Activated CD8-positive, alpha-beta T cell treated with anti-CD3 and anti-CD28 coated beads for 36 hours (primary cell): Measurements from ENCODE around the gene BMP8B. TPM values are rescaled to one million over a fixed set of nuclear protein-coding genes. Genes with fewer than 3 reads are reported as not detected.
A peak's percentile ranks its signal among the peaks of the same experiment; 100 is the strongest.
"Not testable (repeated sequence)": the region's sequence is repeated elsewhere in the genome, so short reads cannot be mapped to it uniquely, and the experiment has no call there.

Experiments used
- ATAC-seq: fragments of 200-7000 bp; cut with Tn5 transposase; one replicate; pipeline ENCODE4 v1.10.0; 2021; ENCODE audit warnings: mild to moderate bottlenecking, moderate library complexity
- CTCF ChIA-PET: fragments of 350-600 bp; sonication (Branson Sonifier 250); formaldehyde crosslinking; loops from one replicate; lab custom pipeline; 2021; ENCODE audit warnings: antibody characterized with exemption; lab: Charles Lee
- POLR2A ChIA-PET: fragments of 350-600 bp; sonication (Branson Sonifier 250); formaldehyde crosslinking; loops from one replicate; lab custom pipeline; 2021; ENCODE audit warnings: antibody characterized with exemption; lab: Charles Lee
- DNase-seq: peaks from one replicate; pipeline ENCODE4 v3.0.0-alpha.2; 2020
- H3K27ac Mint-ChIP-seq: one replicate; pipeline ENCODE4 v1.8.0; 2021; ENCODE audit warnings: mild to moderate bottlenecking, mixed read lengths
- H3K27me3 Mint-ChIP-seq: one replicate; pipeline ENCODE4 v1.8.0; 2021; ENCODE audit warnings: mixed read lengths
- H3K36me3 Mint-ChIP-seq: one replicate; pipeline ENCODE4 v1.8.0; 2021; ENCODE audit warnings: low read depth, mixed read lengths
- H3K4me1 Mint-ChIP-seq: one replicate; pipeline ENCODE4 v1.8.0; 2021; ENCODE audit warnings: low read depth, mixed read lengths
- H3K4me3 Mint-ChIP-seq: one replicate; pipeline ENCODE4 v1.8.0; 2021; ENCODE audit warnings: mild to moderate bottlenecking, moderate library complexity, mixed read lengths
- H3K9me3 Mint-ChIP-seq: one replicate; pipeline ENCODE4 v1.8.0; 2021; ENCODE audit warnings: mixed read lengths
- CTCF ChIP-seq: fragments of 200-600 bp; IDR thresholded peaks from one replicate; pipeline ENCODE4 v1.8.0; 2022; ENCODE audit warnings: antibody characterized with exemption, mild to moderate bottlenecking
- intact Hi-C: fragments of 100-400 bp; cut with micrococcal nuclease; formaldehyde crosslinking; loops from one replicate; pipeline ENCODE4 v1.10.0; 2022
- total RNA-seq, 2 experiments: library from RNA; stranded (reverse); gene quantifications; one replicate each; pipeline ENCODE4 v1.2.3, GENCODE V29; 2021

Gene BMP8B
- total RNA-seq, 2 experiments from 2014 or later, result 0.36 to 0.51 TPM

- POLR2A ChIA-PET, result no interaction called here
- no peak for ATAC-seq
- H3K27ac Mint-ChIP-seq, result no peak overlapping the region
- no peak overlapping the region for H3K4me3 Mint-ChIP-seq
- DNase-seq, result no peak
- intact Hi-C loops, result no loop called here
- peaks cover 2% of the 10 kb centered on the region for H3K27me3 Mint-ChIP-seq
- no peaks in the 10 kb centered on the region for H3K4me1 Mint-ChIP-seq
- no peaks in the 10 kb centered on the region for H3K36me3 Mint-ChIP-seq
- CTCF ChIA-PET, result no interaction called here
- TF ChIP-seq CTCF, result no peak
- no peaks in the 10 kb centered on the region for H3K9me3 Mint-ChIP-seq
Measured at GRCh38 chr1:39776400-39776713, 12.3 kb downstream of the BMP8B start.

GRCh38 chr1:39775676-39776399 is 12.8 kb downstream of the BMP8B start:
- ATAC-seq, DNase-seq, H3K4me1 Mint-ChIP-seq, H3K27ac Mint-ChIP-seq, CTCF ChIA-PET, intact Hi-C loops, H3K9me3 Mint-ChIP-seq, H3K27me3 Mint-ChIP-seq, H3K4me3 Mint-ChIP-seq, H3K36me3 Mint-ChIP-seq, POLR2A ChIA-PET: not testable (repeated sequence)

GRCh38 chr1:39775141-39775540 is 13.5 kb downstream of the BMP8B start:
- H3K4me3 Mint-ChIP-seq, intact Hi-C loops, H3K9me3 Mint-ChIP-seq, H3K36me3 Mint-ChIP-seq, ATAC-seq, H3K27ac Mint-ChIP-seq, H3K27me3 Mint-ChIP-seq, CTCF ChIA-PET, DNase-seq, POLR2A ChIA-PET, H3K4me1 Mint-ChIP-seq: not testable (repeated sequence)

GRCh38 chr1:39773369-39773979 is 15.2 kb downstream of the BMP8B start:
- peak; percentile 53 for ATAC-seq
- DNase-seq, intact Hi-C loops, CTCF ChIA-PET, H3K4me1 Mint-ChIP-seq, POLR2A ChIA-PET, H3K36me3 Mint-ChIP-seq, H3K27me3 Mint-ChIP-seq, H3K9me3 Mint-ChIP-seq, H3K4me3 Mint-ChIP-seq, H3K27ac Mint-ChIP-seq: not testable (repeated sequence)

GRCh38 chr1:39771022-39771532 is 17.6 kb downstream of the BMP8B start, which contains the start of gene OXCT2:
Gene OXCT2 (minus strand): TSS chr1:39771348. CDS start chr1:39771255, 93 bp downstream.
- POLR2A ChIA-PET, H3K4me1 Mint-ChIP-seq, H3K27me3 Mint-ChIP-seq, CTCF ChIA-PET, intact Hi-C loops, H3K9me3 Mint-ChIP-seq, H3K36me3 Mint-ChIP-seq: not testable (repeated sequence)
- peak within 1 kb of the TSS; percentile 62 for H3K4me3 Mint-ChIP-seq
- peak; percentile 26 for DNase-seq
- H3K27ac Mint-ChIP-seq, result peak within 1 kb of the TSS; percentile 58
- peak; percentile 63 for ATAC-seq

GRCh38 chr1:39770100-39771021 is 18.3 kb downstream of the BMP8B start:
- POLR2A ChIA-PET, H3K27me3 Mint-ChIP-seq, H3K36me3 Mint-ChIP-seq, intact Hi-C loops, CTCF ChIA-PET, H3K4me1 Mint-ChIP-seq, H3K9me3 Mint-ChIP-seq: not testable (repeated sequence)
- Mint-ChIP-seq H3K4me3 (peak overlapping the region; percentile 62), H3K27ac (peak overlapping the region; percentile 58)
- peak; percentile 69 for ATAC-seq
- DNase-seq, result peak; percentile 85

- ATAC-seq, POLR2A ChIA-PET, H3K9me3 Mint-ChIP-seq, DNase-seq, H3K36me3 Mint-ChIP-seq, H3K4me3 Mint-ChIP-seq, intact Hi-C loops, H3K27me3 Mint-ChIP-seq, H3K27ac Mint-ChIP-seq, H3K4me1 Mint-ChIP-seq, CTCF ChIA-PET: not testable (repeated sequence)
Measured at GRCh38 chr1:39769502-39769901, 19.2 kb downstream of the BMP8B start.

- H3K27ac Mint-ChIP-seq, ATAC-seq, POLR2A ChIA-PET, H3K36me3 Mint-ChIP-seq, intact Hi-C loops, CTCF ChIA-PET, DNase-seq, H3K4me1 Mint-ChIP-seq, H3K4me3 Mint-ChIP-seq, H3K9me3 Mint-ChIP-seq, H3K27me3 Mint-ChIP-seq: not testable (repeated sequence)
Measured at GRCh38 chr1:39766466-39766865, 22.2 kb downstream of the BMP8B start.

GRCh38 chr1:39764512-39764911 is 24.2 kb downstream of the BMP8B start:
- H3K27me3 Mint-ChIP-seq, H3K27ac Mint-ChIP-seq, intact Hi-C loops, H3K4me1 Mint-ChIP-seq, H3K4me3 Mint-ChIP-seq, DNase-seq, POLR2A ChIA-PET, H3K9me3 Mint-ChIP-seq, CTCF ChIA-PET, H3K36me3 Mint-ChIP-seq, ATAC-seq: not testable (repeated sequence)

GRCh38 chr1:39763619-39764374 is 24.9 kb downstream of the BMP8B start:
- CTCF ChIA-PET, H3K4me3 Mint-ChIP-seq, intact Hi-C loops, H3K4me1 Mint-ChIP-seq, POLR2A ChIA-PET, H3K27me3 Mint-ChIP-seq, H3K9me3 Mint-ChIP-seq, DNase-seq, H3K27ac Mint-ChIP-seq, ATAC-seq, H3K36me3 Mint-ChIP-seq: not testable (repeated sequence)
